Left forelimb (tissue), 1 donor: Measurements from ENCODE around the gene SLCO3A1.

ENCODE experiments used
- DNase-seq: peaks from one replicate; pipeline ENCODE4 v3.0.0-alpha.2; 2018; ENCODE audit warnings: low spot score

SLCO3A1 gene

GRCh38 chr15:92003515-92004067 lies 150.1 kb downstream of the SLCO3A1 start:
- DNase-seq, result no peak

- no peak for DNase-seq
Observed at GRCh38 chr15:92005154-92005553, 151.6 kb downstream of the SLCO3A1 start.

GRCh38 chr15:92006186-92007028 lies 152.9 kb downstream of the SLCO3A1 start:
- no peak for DNase-seq

GRCh38 chr15:92009162-92009561 lies 155.7 kb downstream of the SLCO3A1 start:
- DNase-seq, result no peak

- no peak for DNase-seq
Observed at GRCh38 chr15:92011611-92012367, 158.3 kb downstream of the SLCO3A1 start.

GRCh38 chr15:92012368-92012629 lies 158.8 kb downstream of the SLCO3A1 start:
- DNase-seq, result no peak

- no peak for DNase-seq
Observed at GRCh38 chr15:92012881-92013280, 159.4 kb downstream of the SLCO3A1 start.

- no peak for DNase-seq
Observed at GRCh38 chr15:92014281-92015030, 160.9 kb downstream of the SLCO3A1 start.

- no peak for DNase-seq
Observed at GRCh38 chr15:92017882-92018534, 164.5 kb downstream of the SLCO3A1 start.

- no peak for DNase-seq
Observed at GRCh38 chr15:92018535-92019239, 165.2 kb downstream of the SLCO3A1 start.

- DNase-seq, result no peak
Observed at GRCh38 chr15:92019706-92020105, 166.2 kb downstream of the SLCO3A1 start.

GRCh38 chr15:92020207-92020606 lies 166.7 kb downstream of the SLCO3A1 start:
- no peak for DNase-seq

- DNase-seq, result no peak
Observed at GRCh38 chr15:92020804-92021203, 167.3 kb downstream of the SLCO3A1 start.

- DNase-seq, result no peak
Observed at GRCh38 chr15:92021792-92022191, 168.3 kb downstream of the SLCO3A1 start.

- no peak for DNase-seq
Observed at GRCh38 chr15:92023965-92024364, 170.5 kb downstream of the SLCO3A1 start.

- no peak for DNase-seq
Observed at GRCh38 chr15:92025706-92026270, 172.3 kb downstream of the SLCO3A1 start.

GRCh38 chr15:92028389-92028724 lies 174.8 kb downstream of the SLCO3A1 start:
- DNase-seq, result no peak

GRCh38 chr15:92029767-92030166 lies 176.3 kb downstream of the SLCO3A1 start:
- DNase-seq, result no peak

GRCh38 chr15:92033314-92033713 lies 179.8 kb downstream of the SLCO3A1 start:
- DNase-seq, result no peak

- DNase-seq, result no peak
Observed at GRCh38 chr15:92033723-92034122, 180.2 kb downstream of the SLCO3A1 start.

- DNase-seq, result no peak
Observed at GRCh38 chr15:92034227-92034626, 180.7 kb downstream of the SLCO3A1 start.
